GM12878 (cell line): ENCODE measurements around the gene CMSS1. TPM values are rescaled to one million over a fixed set of nuclear protein-coding genes. Genes with fewer than 3 reads are reported as not detected.

Experiments
- ATF2 ChIP-seq: IDR thresholded peaks from 2 replicates; pipeline ENCODE4 v1.6.1; 2012; ENCODE audit warnings: low read length, inconsistent platforms
- BACH1 ChIP-seq: fragments of 450-650 bp; IDR thresholded peaks from 2 replicates; pipeline ENCODE4 v1.6.1; 2017; ENCODE audit warnings: mild to moderate bottlenecking, borderline replicate concordance
- E4F1 ChIP-seq: fragments of 450-650 bp; IDR thresholded peaks from 2 replicates; pipeline ENCODE4 v1.6.1; 2018; ENCODE audit warnings: borderline replicate concordance, mild to moderate bottlenecking; ENCODE audit not compliant: partially characterized antibody
- EZH2 ChIP-seq: IDR thresholded peaks from 2 replicates; pipeline ENCODE4 v1.6.1; 2012; ENCODE audit warnings: low read depth, mild to moderate bottlenecking, control low read depth, inconsistent platforms, low read length, borderline replicate concordance; ENCODE audit not compliant: control insufficient read depth
- HCFC1 ChIP-seq: fragments of 150-350 bp; IDR thresholded peaks from 2 replicates; pipeline ENCODE4 v1.6.1; 2014; ENCODE audit warnings: low read length
- HDAC6 ChIP-seq: fragments of 200-600 bp; sonication (generic); IDR thresholded peaks from one replicate; pipeline ENCODE4 v1.8.0; 2017; ENCODE audit warnings: antibody characterized with exemption; ENCODE audit not compliant: unreplicated experiment
- LARP7 ChIP-seq: fragments of 450-650 bp; IDR thresholded peaks from 2 replicates; pipeline ENCODE4 v1.6.1; 2017; ENCODE audit warnings: mild to moderate bottlenecking
- RB1 ChIP-seq: fragments of 450-650 bp; formaldehyde crosslinking; IDR thresholded peaks from 2 replicates; pipeline ENCODE4 v1.6.1; 2017; ENCODE audit warnings: mild to moderate bottlenecking, borderline replicate concordance
- ZNF274 ChIP-seq: IDR thresholded peaks from one replicate; pipeline ENCODE4 v1.8.0; 2011; ENCODE audit not compliant: insufficient read length, insufficient read depth
- ZNF687 ChIP-seq: fragments of 450-650 bp; IDR thresholded peaks from 2 replicates; pipeline ENCODE4 v1.6.1; 2017; ENCODE audit warnings: mild to moderate bottlenecking, moderate library complexity
- polyA plus RNA-seq, 11 experiments: library from polyadenylated mRNA; depleted of rRNA in 4 of 11; unstranded in 6 of 11; stranded (reverse) in 5 of 11; fragments of >200 nt; fragmentation: Nextera tagmentation in 4 of 11; fragmentation: Illumina TruSeq in 1 of 11; extraction: Ambion mirVana in 4 of 11; extraction: Trizol in 1 of 11; gene quantifications; 1 replicate in 1 of 11; 2 replicates in 10 of 11; pipeline versions ENCODE4 v1.2.1 to v1.2.3, GENCODE V29; 2011 to 2016; ENCODE audit warnings: inconsistent platforms in 2 of 11, missing spikeins in 2 of 11, low read depth in 1 of 11
- total RNA-seq, 4 experiments: library from RNA; depleted of rRNA in 3 of 4; stranded (reverse); fragments of >200 nt in 3 of 4; fragmentation: Illumina TruSeq in 1 of 4; extraction: Trizol in 1 of 4; gene quantifications; 2 replicates each; pipeline versions ENCODE4 v1.2.1 to v1.2.3, GENCODE V29; 2013 to 2021
- TF ChIP-seq, protein P1 (sequence below): IDR thresholded peaks from 2 replicates; pipeline ENCODE4 v1.6.1; 2012; ENCODE audit warnings: low read depth, low read length, improper control_type of control experiment
- TF ChIP-seq, protein P2 (sequence below): fragments of 450-650 bp; formaldehyde crosslinking; IDR thresholded peaks from 2 replicates; pipeline ENCODE4 v1.4.0; 2020; ENCODE audit warnings: mild to moderate bottlenecking, moderate library complexity

The CMSS1 gene
- total and polyA plus RNA-seq, 10 of the 15 experiments (the other 5 are each of a cell fraction or from before 2014, with no cell fraction given), result 31.0 to 118 (median 70.1) TPM

GRCh38 chr3:99970198-99970597, 152.5 kb downstream of the CMSS1 start (continued):
- TF ChIP-seq E4F1, result no peak
- no peak for TF ChIP-seq EZH2
- TF ChIP-seq RB1, result no peak
- no peak for TF ChIP-seq HDAC6
- TF ChIP-seq, protein P1, sequence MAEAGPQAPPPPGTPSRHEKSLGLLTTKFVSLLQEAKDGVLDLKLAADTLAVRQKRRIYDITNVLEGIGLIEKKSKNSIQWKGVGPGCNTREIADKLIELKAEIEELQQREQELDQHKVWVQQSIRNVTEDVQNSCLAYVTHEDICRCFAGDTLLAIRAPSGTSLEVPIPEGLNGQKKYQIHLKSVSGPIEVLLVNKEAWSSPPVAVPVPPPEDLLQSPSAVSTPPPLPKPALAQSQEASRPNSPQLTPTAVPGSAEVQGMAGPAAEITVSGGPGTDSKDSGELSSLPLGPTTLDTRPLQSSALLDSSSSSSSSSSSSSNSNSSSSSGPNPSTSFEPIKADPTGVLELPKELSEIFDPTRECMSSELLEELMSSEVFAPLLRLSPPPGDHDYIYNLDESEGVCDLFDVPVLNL, result no peak
- TF ChIP-seq, protein P2, sequence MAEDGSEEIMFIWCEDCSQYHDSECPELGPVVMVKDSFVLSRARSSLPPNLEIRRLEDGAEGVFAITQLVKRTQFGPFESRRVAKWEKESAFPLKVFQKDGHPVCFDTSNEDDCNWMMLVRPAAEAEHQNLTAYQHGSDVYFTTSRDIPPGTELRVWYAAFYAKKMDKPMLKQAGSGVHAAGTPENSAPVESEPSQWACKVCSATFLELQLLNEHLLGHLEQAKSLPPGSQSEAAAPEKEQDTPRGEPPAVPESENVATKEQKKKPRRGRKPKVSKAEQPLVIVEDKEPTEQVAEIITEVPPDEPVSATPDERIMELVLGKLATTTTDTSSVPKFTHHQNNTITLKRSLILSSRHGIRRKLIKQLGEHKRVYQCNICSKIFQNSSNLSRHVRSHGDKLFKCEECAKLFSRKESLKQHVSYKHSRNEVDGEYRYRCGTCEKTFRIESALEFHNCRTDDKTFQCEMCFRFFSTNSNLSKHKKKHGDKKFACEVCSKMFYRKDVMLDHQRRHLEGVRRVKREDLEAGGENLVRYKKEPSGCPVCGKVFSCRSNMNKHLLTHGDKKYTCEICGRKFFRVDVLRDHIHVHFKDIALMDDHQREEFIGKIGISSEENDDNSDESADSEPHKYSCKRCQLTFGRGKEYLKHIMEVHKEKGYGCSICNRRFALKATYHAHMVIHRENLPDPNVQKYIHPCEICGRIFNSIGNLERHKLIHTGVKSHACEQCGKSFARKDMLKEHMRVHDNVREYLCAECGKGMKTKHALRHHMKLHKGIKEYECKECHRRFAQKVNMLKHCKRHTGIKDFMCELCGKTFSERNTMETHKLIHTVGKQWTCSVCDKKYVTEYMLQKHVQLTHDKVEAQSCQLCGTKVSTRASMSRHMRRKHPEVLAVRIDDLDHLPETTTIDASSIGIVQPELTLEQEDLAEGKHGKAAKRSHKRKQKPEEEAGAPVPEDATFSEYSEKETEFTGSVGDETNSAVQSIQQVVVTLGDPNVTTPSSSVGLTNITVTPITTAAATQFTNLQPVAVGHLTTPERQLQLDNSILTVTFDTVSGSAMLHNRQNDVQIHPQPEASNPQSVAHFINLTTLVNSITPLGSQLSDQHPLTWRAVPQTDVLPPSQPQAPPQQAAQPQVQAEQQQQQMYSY (CRISPR knock-in tag), result no peak
- no peak for TF ChIP-seq ZNF687
- no peak for TF ChIP-seq ZNF274
- TF ChIP-seq ATF2, result peak; percentile 38; the same call in 1 of the 2 replicates
- no peak for TF ChIP-seq LARP7
- TF ChIP-seq BACH1, result no peak
- no peak for TF ChIP-seq HCFC1
